ENCODE measurements around the gene LITAF.

LITAF gene

GRCh38 chr16:11538880-11539279, 47.8 kb downstream of the LITAF start:
- no peak overlapping the region for H3K4me3 ChIP-seq (ENCODE audit: low read length)
- DNase-seq (ENCODE audit: low read depth): no peak
- no peak for TF ChIP-seq CTCF (conservative IDR thresholded peaks at IDR 0.05; ENCODE audit: low read depth, low read length)

- no peak for TF ChIP-seq CTCF (conservative IDR thresholded peaks at IDR 0.05; ENCODE audit: low read depth, low read length)
- no peak for DNase-seq (ENCODE audit: low read depth)
- no peak overlapping the region for H3K4me3 ChIP-seq (ENCODE audit: low read length)
These were observed 50.4 kb downstream of the LITAF start for GRCh38 chr16:11536104-11536866.

- TF ChIP-seq CTCF (conservative IDR thresholded peaks at IDR 0.05; ENCODE audit: low read depth, low read length): no peak
- no peak for DNase-seq (ENCODE audit: low read depth)
- H3K4me3 ChIP-seq (ENCODE audit: low read length): no peak overlapping the region
These were observed 51.2 kb downstream of the LITAF start for GRCh38 chr16:11535494-11535893.

- TF ChIP-seq CTCF (conservative IDR thresholded peaks at IDR 0.05; ENCODE audit: low read depth, low read length): no peak
These were observed 52.5 kb downstream of the LITAF start for GRCh38 chr16:11534262-11534661.

GRCh38 chr16:11533588-11533987, 53.1 kb downstream of the LITAF start:
- no peak for DNase-seq (ENCODE audit: low read depth)
- no peak for TF ChIP-seq CTCF (conservative IDR thresholded peaks at IDR 0.05; ENCODE audit: low read depth, low read length)
- H3K4me3 ChIP-seq (ENCODE audit: low read length): no peak overlapping the region

More at GRCh38 chr16:11534262-11534661, 52.5 kb downstream of the LITAF start:
- no peak for DNase-seq (ENCODE audit: low read depth)
- no peak overlapping the region for H3K4me3 ChIP-seq (ENCODE audit: low read length)

- TF ChIP-seq CTCF (conservative IDR thresholded peaks at IDR 0.05; ENCODE audit: low read depth, low read length): no peak
- DNase-seq (ENCODE audit: low read depth): peak; percentile 27
- no peak overlapping the region for H3K4me3 ChIP-seq (ENCODE audit: low read length)
These were observed 56.4 kb downstream of the LITAF start for GRCh38 chr16:11530171-11530940.

Data from retinal pigment epithelial cell (primary cell).